ENCODE data around the gene PNRC2. TPM values are rescaled to one million over a fixed set of nuclear protein-coding genes. Genes with fewer than 3 reads are reported as not detected.

Gene PNRC2, protein sequence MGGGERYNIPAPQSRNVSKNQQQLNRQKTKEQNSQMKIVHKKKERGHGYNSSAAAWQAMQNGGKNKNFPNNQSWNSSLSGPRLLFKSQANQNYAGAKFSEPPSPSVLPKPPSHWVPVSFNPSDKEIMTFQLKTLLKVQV
- 101 TPM for polyA plus RNA-seq (ENCODE audit: insufficient read length)

DNA sequence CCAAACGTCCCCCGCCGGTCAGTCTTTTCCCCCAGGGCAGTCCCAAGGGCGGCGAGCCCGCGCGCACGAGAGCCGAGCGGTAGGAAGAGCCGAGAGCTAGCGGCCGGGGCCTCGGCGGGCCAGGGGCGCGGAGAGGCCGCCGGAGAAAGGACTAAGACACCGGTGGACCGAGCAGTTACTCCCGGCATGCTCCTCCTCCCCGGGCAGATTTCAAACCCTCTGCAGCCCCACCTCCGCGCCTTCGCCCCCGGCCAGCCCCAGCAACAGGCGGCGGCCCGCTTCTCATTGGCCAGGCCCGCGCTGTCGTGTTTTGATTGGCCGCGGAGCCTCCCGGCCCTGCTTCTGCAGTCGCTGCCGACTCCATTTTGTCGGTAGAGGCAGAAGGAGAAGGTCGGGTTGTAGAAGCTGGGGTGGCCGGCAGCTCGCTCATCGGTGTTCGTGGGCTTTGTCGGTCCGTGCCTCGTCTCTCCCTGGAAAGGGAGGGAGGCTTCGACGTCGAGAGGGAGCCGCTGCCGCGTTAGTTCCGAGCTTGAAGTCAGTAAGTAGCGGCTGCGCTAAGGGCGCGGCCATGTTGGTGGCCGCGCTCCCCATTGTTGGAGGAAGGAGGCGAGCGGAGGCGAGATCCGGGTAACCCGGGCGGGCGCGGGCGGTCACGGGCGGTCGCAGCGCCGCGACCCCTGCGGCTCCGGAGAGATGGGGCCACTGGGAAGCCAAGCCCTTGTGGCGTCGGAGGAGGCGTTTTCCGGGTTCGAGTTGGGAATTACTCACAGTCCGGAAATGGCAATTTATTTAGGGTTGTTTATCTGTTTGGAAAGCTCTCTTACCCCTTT, at the start of gene PNRC2:
Gene PNRC2 (plus strand): TSS at position 368 of the 830 bp plus-strand sequence. CDS start 1,630 bp downstream, outside the sequence.
- DNase-seq, result peak; percentile 97

DNA sequence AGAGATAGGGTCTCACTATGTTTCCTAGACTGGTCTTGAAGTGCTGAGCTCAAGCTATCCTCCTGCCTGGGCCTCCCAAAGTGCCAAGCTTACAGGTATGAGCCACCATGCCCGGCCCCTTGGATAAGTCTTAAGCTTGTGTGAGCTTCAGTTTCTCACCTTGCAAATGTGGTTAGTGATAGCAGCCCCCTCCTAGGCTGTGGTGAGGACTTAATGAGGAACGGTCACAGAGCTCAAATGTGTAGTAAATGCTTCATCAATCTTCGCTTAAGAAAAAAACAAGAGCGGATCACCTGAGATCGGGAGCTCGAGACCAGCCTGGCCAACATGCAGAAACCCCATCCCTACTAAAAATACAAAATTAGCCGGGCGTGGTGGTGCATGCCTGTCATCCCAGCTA, 49.5 kb upstream of the PNRC2 start:
- no peak for DNase-seq

DNA sequence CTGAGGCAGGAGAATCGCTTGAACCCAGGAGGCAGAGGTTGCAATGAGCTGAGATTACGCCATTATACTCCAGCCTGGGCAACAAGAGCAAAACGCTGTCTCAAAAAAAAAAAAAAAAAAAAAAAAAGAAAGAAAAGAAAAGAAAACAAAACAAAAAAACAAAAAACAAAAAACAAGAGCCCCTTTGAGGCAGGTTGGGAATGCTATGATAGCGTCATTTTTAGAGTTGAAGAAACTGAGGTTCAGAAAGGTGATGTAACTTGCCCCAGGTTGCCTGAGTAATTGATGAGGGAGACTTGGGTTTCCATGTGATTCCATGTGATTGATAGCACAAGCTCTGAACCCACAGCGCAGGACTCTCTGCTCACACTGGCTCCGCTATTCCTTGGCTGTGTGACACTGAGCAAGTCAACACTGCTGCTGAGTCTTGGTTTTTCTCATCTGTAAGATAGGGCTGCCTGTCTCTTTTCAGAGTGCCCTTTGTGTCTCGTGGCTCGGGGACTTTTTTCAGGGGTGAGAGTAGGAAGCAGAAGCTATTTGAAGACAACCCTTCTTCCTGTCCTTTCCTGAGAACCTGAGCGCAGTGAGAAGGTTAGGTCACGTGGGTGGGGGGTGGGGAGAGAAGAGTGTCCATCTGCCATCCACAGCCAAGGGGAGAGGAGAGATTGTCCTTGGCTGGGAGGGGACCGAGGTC, 48.9 kb upstream of the PNRC2 start:
- DNase-seq, result no peak

DNA sequence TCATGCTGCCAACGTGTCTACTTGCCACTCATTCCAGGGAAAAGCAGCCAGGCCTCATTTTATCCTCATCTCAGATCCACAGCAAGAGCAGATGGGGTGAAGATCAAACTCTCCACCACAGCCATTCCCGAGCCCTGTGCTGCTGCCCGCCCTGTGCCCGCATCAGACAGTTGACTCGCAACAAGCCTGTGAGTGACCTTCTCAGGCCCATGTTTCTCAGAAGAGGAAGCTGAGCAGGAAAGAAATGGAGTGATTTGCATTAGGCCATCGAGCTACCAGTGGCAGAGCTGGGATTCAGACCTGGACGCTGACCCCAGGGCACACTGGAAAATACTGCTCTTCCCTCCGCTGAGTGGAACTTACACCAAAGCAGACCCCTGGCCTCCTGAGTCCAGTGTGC, 47.7 kb upstream of the PNRC2 start:
- no peak for DNase-seq

DNA sequence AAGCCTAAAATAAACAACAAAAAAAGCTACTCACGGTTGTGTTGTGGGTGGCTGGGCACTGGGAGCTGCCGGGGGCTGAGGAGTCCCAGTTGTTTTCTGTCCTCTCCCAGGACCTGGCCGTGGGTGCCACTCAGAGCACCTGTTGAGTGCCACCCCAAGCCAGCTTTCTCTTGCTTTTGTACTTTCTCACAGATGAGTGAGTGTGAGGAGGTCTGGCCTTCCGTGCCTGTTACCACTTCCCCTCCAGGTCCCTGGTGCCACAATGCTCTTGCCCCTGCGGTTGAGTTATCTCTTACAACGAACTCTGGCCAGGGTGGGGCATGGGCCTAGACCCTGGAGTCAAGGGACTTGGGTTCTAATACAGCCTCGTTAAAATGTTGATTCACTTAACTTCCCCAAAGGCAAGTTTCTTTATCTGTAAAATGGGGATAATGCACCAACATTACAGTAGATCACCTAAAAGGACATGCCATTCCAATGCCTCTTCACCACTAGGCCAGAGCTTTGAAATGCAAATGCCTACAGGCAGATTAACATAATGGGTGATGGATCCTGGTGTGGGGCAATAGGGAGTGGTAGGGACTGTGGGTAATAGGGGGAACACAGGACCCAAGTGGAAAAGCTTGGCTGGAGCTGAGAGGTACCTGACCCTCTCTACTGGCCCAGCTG, 46.3 kb upstream of the PNRC2 start, which contains the start of gene CNR2:
Gene CNR2 (minus strand): TSS at position 151 of the 669 bp plus-strand sequence. CDS start 37,745 bp downstream, outside the sequence.
- no peak for DNase-seq

DNA sequence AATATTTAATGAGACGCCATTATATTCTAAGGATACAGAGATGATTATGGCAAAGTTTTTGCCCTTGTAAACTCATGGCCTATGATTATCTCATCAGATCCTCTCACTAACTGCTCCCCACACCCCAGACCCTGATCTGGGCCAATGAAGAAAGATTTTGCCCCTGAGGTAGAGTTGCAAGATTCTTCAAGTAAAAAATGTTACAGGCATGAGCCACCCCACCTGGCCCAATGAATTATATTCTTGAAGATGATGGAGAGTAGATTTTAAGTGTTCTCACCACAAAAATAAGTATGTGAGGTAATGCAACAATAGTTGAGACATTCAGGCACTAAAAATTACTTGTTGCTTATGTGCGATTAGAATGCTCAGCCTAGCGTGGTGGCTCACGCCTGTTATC, 44.7 kb upstream of the PNRC2 start:
- DNase-seq, result no peak

DNA sequence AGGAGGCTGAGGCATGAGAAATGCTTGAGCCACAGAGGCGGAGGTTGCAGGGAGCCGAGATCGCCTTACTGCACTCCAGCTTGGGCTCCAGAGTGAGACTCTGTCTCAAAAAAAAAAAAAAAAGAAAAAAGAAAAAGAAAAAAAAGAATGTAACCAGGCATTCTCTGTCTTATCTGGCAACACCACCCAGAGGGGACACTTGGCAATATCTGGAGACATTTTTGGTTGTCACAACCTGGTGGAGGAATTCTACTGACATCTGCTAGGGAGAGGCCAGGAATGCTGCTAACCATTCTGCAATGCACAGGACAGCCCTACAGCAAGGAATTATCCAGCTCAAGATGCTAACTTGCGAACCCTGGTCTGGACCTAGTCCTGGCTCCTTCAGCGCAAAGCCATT, 44.2 kb upstream of the PNRC2 start:
- no peak for DNase-seq

DNA sequence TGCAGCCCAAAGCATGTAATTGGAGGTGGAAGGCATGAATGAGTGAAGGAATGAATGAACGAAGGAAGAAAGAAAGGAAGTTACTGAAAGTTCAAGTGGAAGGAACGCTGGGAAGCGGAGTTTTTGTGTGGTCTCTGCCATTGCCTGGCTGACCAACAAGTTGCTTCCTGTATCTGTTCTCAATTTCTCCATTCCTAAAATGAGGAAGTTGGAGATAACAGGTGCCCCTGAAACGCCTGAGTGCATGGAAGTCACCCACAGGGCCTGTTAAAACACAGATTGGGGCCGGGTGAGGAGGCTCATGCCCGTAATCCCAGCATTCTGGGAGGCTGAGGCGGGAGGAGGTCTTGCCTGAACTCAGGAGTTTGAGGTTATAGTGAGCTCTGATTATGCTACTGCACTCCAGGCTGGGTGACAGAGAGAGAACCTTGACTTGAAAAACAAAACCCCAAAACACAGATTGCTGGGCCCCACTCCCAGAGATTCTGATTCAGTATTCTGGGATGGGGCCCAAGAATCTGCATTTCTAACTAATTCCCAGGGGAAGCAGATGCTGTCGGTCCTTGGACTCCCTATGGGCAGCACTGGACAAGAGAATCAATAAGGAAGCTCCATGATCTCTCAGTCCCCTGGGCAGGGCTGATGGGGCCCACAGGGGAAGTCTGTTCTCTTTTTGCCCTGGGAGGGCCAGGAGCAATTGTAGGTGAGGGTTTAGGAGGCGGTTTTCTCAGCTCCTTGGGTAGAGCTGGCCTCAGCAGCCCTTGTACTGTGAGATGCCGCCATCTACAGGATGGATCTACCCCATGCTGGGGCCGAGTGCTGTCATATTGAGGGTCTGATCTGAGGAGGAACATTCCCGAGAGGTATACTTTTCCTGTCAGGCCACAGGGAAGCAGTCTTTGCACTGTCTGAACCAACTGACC, 43.2 kb upstream of the PNRC2 start:
- DNase-seq, result peak; percentile 51

DNA sequence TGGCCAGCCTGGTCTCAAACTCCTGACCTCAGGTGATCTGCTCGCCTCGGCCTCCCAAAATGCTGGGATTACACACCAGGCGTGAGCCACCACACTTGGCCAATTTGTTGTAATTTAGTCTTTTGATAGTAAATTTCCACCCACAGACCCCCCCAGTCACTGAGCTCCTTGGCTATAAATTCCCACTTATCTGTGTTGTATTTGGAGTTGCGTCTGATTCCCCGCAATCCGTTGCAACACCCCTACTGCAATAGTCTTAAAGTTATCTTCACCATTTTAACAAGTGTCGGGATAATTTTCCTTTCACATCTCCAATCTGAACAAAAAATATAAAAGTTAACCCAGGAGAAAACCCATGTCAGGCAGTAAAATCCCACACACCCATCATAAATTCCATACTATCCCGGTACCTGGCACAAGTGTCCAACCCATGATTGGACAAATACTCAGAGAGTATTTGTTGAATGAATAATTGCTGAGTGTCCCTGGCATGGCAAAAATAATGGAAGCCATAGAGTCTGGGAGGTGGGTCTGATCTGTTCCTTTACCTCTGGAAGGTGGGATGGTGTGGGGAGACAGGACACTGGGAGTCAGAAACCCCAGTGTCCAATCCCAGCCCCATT, 37.2 kb upstream of the PNRC2 start:
- DNase-seq, result no peak

DNA sequence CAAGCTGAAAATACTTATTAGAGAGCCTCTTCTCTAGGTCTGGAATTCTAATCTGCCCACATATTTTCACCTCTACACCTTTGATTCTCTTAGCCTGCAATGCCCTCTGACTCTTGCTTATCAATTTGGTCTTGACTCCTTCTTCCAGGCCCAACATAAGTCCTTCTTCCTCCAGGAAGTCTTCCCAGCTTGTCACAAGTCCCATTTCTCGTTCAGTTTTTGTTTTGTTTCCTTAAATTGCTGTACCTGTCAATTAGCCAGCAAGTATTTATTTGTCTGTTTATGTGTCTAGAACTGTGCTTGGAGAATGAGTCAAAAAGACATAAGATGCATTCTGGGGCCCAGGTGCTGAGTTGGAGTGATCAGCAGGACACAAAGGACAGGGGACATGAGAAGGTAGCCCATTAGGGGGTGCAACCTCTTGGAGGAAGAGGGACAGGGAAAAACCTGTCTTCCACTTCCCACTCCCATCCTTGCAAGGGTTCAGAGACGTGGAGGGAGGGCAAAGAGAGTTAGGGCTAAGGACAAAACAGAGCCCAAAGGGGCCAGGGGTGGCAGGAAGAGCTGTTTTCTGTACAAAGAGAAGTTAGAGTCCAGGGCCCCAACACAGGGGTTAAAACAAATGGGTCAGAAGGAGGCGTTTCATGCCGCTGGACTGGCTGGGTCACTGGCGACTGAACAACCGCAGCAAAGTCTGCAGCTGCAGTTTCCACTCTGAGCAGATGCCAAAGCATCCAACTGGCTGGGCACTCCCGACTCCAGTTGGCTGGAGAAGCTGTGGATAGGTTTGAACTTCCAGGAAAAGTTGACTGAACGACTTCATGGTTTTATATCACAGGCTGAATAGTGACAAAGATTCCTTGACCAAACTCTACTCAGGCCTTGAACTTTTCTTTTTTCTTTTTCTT, 35.8 kb upstream of the PNRC2 start:
- DNase-seq, result peak; percentile 75

DNA sequence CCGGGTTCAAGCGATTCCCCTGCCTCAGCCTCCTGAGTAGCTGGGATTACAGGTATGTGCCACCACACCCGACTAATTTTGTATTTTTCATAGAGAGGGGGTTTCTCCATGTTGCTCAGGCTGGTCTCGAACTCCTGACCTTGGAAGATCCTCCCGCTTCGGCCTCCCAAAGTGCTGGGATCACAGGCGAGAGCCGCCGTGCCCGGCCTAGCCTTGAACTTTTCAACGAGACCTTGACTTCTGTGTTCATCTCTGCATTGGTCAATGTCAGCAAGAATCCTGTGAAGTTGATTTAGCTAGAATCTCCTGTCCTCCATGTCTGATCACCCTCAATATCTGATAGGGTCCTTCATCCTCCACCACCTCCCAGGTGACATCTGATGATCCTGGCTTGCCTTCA, 35.0 kb upstream of the PNRC2 start:
- no peak for DNase-seq

DNA sequence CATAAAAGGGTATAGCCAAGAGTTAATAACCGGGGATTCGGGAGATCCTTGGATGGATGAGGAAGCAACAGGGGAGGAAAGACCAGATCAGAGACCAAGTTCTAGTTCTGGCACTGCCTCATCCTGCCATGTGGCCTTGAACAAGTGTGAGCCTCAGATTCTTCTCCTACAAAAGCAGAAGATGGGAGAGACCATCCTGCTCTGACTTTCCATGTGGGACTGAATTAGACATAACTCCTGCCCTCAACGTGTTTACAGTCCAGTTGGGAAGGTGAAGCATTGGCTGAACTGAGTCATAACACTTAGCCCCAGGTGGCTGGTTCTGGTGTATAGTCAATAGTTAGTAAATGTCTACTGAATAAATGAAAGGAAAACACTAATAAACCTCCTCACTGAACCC, 34.3 kb upstream of the PNRC2 start:
- DNase-seq, result no peak

DNA sequence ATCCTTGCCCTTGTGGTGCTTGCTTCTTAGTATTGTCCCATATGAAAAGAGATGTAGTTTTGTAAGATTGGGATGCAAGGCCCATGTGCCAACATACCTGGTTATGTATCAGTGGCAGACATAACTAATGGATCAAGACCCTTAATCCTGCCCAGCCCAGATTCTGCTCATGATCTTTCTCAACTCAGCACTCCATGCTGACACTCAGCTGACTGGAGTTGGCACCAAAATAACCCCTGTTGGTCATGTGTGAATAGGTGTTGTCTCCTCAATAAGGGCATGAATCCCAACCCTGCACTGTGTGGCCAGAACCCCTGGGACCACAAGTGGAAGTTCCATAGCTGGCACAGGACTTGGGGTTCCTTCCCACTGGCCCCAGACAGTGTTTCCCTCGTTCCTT, 32.5 kb upstream of the PNRC2 start:
- no peak for DNase-seq

DNA sequence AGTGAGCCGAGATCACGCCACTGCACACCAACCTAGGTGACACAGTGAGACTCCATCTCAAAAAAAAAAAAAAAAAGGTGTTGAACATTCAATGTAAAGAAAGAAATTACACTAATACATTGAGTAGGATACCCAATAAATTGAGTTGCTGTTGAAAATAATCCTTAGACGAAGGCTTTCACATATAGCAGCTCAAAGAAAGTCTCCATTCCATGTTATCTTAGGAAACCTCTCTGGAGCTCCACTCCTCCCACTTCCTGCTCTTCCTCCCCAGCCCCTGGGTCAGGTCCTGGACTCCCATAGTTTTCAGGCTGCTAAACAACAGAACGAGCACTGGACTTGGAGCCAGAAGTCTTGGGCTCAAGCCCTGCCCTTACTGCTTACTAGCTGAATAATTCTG, 30.8 kb upstream of the PNRC2 start:
- no peak for DNase-seq

DNA sequence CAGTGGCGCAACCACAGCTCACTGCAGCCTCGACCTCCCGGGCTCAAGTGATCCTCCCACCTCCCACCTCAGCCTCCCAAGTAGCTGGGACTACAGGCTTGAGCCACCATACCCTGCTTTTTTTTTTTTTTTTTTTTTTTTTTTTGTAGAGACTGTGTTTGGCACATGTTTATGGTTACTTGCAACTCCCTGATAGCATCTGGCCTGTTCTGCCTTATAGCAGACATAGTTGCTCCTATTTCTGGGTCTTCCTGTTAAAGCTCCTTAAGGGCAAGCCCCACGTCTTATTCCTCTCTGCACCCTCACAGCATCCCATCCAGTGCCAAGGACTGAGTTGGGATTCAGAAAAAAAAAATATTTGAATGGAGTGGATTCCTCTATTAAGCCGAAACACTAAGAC, 29.4 kb upstream of the PNRC2 start:
- no peak for DNase-seq

DNA sequence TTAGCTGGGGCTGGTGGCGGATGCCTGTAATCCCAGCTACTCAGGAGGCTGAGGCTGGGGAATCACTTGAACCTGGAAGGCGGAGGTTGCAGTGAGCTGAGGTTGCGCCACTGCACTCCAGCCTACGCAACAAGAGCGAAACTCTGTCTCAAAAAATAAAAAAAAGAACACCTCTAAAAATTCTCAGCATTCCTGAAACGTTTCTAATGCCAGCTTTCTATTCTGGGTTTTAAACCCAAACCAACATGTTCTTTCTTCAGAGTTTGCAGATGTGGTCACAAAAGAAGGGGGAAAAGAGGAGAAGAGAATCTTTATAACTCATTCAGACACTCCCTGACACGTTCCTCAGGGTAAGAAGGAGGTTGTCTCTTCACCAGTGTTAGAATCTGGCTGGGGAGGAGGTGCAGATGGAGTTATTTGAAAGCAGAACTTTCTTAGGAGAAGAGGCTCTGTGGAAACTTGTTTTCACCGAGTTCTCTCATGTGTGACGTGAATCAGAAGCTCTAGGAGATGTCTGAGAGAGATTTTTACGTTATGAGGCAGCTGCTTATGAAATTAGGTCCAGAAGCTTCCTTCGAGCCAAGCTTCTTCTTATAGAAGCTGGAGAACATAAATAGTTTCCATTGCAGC, 28.7 kb upstream of the PNRC2 start:
- DNase-seq, result peak; percentile 50

DNA sequence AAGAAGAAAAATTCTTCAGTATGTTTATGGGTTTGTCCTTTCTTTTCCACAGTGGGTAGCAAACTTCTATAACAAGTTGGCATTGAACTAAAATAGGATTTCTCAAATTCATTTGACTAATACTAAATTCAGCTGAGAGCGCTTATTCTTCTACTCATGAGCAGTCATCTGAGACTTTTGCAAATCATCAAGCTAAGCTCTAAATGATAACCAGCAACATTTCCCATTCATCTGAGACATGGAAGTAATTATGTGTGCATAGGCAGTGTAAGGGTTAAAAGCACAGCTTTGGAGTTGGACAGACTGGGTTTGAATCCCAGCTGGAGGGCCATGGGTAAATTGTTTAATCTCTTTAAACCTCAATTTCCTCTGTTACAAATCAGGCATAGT, 28.1 kb upstream of the PNRC2 start:
- DNase-seq, result no peak

DNA sequence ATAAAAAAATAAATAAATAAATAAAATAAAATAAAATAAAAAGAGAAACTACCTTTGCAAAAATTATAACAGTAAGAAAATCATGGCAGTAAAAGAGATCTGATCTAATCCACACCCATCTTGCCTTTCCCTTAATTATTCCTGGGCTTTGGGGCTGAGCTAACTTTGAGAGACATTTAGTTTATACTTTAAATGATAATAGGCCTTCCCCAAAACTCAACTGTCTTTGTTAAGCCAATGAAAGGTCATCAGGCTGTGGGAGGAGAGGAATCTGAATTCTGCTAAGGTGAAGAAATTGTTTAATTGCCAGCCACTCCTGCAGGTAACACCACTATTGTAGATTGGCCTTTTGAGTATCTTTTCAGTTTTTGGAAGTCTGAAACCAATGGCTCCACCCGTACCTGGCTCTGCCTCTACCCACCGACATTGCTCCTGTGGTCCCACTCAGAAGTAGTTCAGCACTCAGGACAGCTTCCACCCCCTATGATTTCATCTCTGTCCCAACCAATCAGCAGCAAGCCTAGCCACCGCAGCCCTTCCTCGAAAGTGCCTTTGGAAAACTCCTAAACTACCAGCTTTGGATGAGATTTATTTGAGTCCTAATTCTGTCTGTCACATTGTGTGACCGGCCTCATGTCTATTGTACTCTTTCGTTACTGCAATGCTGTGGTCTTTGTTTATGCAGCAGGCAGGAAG, 23.0 kb upstream of the PNRC2 start:
- no peak for DNase-seq

DNA sequence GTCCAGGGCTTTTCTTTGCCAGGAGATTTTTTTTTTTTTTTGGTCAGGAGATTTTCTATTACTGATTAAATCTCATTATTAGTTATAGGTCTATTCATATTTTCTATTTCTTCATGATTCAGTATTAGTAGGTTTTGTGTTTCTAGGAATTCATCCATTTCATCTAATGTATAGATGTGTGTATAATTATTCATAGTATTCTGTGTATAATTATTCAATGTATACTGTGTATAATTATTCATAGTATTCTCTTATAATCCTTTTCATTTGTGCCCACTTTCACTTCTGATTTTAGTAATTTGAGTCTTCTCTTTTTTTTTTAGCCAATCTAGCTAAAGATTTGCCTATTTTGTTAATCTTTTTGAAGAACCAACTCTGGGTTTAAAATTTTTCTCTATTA, 12.3 kb upstream of the PNRC2 start:
- DNase-seq, result no peak
